GM12873 (cell line): ENCODE results near the gene TARS2.

ENCODE experiments used
- CTCF ChIP-seq: IDR thresholded peaks from 2 replicates; pipeline ENCODE4 v1.5.1; 2012; ENCODE audit warnings: low read depth, mild to moderate bottlenecking, moderate library complexity, low read length, control low read depth; ENCODE audit not compliant: insufficient read depth; ENCODE audit errors: missing control alignments

Gene TARS2

DNA sequence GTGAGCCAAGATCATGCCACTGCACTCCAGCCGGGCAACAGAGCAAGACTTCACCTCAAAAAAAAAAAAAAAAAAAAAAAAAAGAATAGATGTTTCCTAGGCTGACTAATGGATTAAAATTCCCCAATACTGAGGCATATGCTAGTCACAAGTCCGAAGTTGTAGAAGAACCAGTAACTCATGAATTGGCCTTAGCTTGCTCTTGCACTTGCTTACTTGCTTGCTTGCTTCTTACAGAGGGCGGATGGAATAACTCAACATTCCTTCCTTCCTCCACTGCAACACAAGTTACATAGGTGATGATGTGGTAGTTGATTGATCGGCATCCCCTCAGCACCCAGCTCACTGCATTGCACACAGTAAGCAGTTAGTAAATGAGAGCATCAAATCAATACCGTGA is 2.8 kb upstream of the TARS2 start:
- TF ChIP-seq CTCF, result no peak

DNA sequence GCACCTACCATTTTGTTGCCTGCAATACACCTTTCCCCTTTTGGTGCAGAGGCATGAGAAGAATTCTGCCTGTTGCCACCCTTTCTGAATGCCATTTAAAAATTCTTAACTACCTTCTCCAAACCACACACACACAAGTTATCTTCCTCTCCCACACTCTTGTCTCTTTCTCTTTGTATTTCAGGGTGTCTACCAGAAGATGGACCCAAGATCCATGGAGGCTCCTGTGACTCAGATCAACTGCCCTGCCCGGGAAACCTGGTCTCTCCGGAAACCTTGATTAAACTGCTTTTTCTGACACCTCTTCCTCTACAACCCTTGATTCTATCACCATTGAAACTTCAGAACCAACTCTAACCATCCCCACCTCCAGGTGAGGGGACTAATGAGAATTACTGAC is 2.4 kb upstream of the TARS2 start:
- TF ChIP-seq CTCF, result peak; percentile 36

GRCh38 chr1:150487763-150488115 is 520 bp downstream of the TARS2 start:
- TF ChIP-seq CTCF, result no peak

DNA sequence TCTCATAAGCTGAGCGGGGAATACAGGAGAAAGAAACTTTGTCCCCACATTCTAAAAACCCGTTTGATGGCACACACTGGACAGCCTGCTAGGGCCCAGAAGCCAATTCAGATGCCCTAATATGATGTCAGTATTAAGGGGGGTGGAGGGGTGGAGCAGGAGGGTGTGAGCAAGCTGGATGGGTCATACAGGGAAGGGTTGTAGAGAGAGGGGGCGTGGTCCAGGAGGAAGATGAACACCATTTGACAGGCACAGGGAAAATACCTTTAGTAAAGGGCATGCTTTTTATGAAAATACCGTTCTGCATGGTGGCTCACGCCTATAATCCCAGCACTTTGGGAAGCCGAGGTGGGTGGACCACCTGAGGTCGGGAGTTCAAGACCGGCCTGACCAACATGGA is 6.0 kb downstream of the TARS2 start:
- TF ChIP-seq CTCF, result no peak

DNA sequence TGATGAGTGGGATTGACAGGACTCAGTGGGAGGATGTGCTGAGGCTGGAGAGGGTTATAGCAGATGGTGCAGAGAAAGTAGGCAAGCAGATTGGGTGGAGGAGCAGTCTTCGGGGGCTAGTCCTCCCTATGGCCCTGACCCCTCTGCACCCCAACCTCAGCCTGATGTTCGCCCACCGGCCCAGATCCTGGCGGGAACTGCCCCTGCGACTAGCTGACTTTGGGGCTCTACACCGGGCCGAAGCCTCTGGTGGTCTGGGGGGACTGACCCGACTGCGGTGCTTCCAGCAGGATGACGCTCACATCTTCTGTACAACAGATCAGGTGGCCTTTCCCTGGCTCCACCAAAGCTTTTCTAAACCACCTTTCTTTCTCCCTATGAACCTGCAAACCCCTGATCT is 11.1 kb downstream of the TARS2 start:
- no peak for TF ChIP-seq CTCF

GRCh38 chr1:150505431-150505830 is 18.2 kb downstream of the TARS2 start:
- TF ChIP-seq CTCF, result no peak

- no peak for TF ChIP-seq CTCF
Observed at GRCh38 chr1:150507912-150508864, 21.0 kb downstream of the TARS2 start, which contains the start of gene ECM1. Gene ECM1, plus strand, starts transcription at chr1:150508109. Its CDS starts 101 bp downstream, at chr1:150508210.
